Right ventricle myocardium inferior (tissue), 1 donor: ENCODE data around the gene CADPS2. TPM values are rescaled to one million over a fixed set of nuclear protein-coding genes. Genes with fewer than 3 reads are reported as not detected.

Experiments
- ATAC-seq: fragments of 200-7000 bp; cut with Tn5 transposase; one replicate; pipeline ENCODE4 v1.9.1; 2020; ENCODE audit warnings: mild to moderate bottlenecking, moderate library complexity
- DNase-seq: peaks from one replicate; pipeline ENCODE4 v3.0.0; 2021; ENCODE audit errors: missing footprints
- intact Hi-C: fragments of 100-400 bp; cut with DNase I; formaldehyde crosslinking; loops from one replicate; pipeline ENCODE4 v1.11.0; 2022
- total RNA-seq: library from RNA; stranded (reverse); fragmentation: NEBNext Ultra II Directional; extraction: Animal tissue kit (Norgen Biotek cat#: 25700); gene quantifications from one replicate; pipeline ENCODE4 v1.2.1, GENCODE V29; 2021
- donor health status: DM: no; HTN: yes; CAD: no; lungs with severe emphysema.

CADPS2 gene
- total RNA-seq, 1 donor from 2014 or later, result 20.8 TPM

GRCh38 chr7:122384528-122384927, 501.7 kb downstream of the CADPS2 start:
- DNase-seq (no peak), ATAC-seq (no peak)
- intact Hi-C loops, result no loop called here

- intact Hi-C loops, result no loop called here
- ATAC-seq (no peak), DNase-seq (no peak)
Observed at GRCh38 chr7:122383934-122384333, 502.3 kb downstream of the CADPS2 start.

GRCh38 chr7:122380992-122381391, 505.3 kb downstream of the CADPS2 start:
- DNase-seq (no peak), ATAC-seq (no peak)
- intact Hi-C loops, result no loop called here

GRCh38 chr7:122379491-122379890, 506.8 kb downstream of the CADPS2 start:
- intact Hi-C loops, result no loop called here
- DNase-seq (no peak), ATAC-seq (no peak)

GRCh38 chr7:122369756-122370155, 516.5 kb downstream of the CADPS2 start:
- intact Hi-C loops, result no loop called here
- no peak for DNase-seq
- ATAC-seq, result no peak

- intact Hi-C loops, result no loop called here
- DNase-seq (no peak), ATAC-seq (no peak)
Observed at GRCh38 chr7:122364761-122365280, 521.4 kb downstream of the CADPS2 start.

- intact Hi-C loops, result no loop called here
- DNase-seq, result no peak
- no peak for ATAC-seq
Observed at GRCh38 chr7:122363144-122363543, 523.1 kb downstream of the CADPS2 start.

GRCh38 chr7:122362473-122362872, 523.8 kb downstream of the CADPS2 start:
- DNase-seq (no peak), ATAC-seq (no peak)
- intact Hi-C loops, result no loop called here

GRCh38 chr7:122354656-122355055, 531.6 kb downstream of the CADPS2 start:
- no peak for DNase-seq
- ATAC-seq, result no peak
- intact Hi-C loops, result no loop called here

- no peak for DNase-seq
- no peak for ATAC-seq
- intact Hi-C loops, result no loop called here
Observed at GRCh38 chr7:122352454-122352853, 533.8 kb downstream of the CADPS2 start.

- intact Hi-C loops, result no loop called here
- ATAC-seq, result no peak
- DNase-seq, result no peak
Observed at GRCh38 chr7:122350701-122351100, 535.6 kb downstream of the CADPS2 start.

GRCh38 chr7:122344303-122344620, 542.0 kb downstream of the CADPS2 start:
- no peak for ATAC-seq
- DNase-seq, result no peak
- intact Hi-C loops, result no loop called here

GRCh38 chr7:122343601-122344302, 542.5 kb downstream of the CADPS2 start:
- intact Hi-C loops, result no loop called here
- DNase-seq, result no peak
- no peak for ATAC-seq

GRCh38 chr7:122340427-122340826, 545.8 kb downstream of the CADPS2 start:
- DNase-seq (no peak), ATAC-seq (no peak)
- intact Hi-C loops, result no loop called here

GRCh38 chr7:122339145-122339904, 546.9 kb downstream of the CADPS2 start:
- DNase-seq, result no peak
- no peak for ATAC-seq
- intact Hi-C loops, result no loop called here

- no peak for DNase-seq
- intact Hi-C loops, result no loop called here
- ATAC-seq, result no peak
Observed at GRCh38 chr7:122337011-122337410, 549.2 kb downstream of the CADPS2 start.

- no peak for DNase-seq
- no peak for ATAC-seq
- intact Hi-C loops, result no loop called here
Observed at GRCh38 chr7:122329145-122329802, 557.0 kb downstream of the CADPS2 start.

- ATAC-seq (no peak), DNase-seq (no peak)
- intact Hi-C loops, result no loop called here
Observed at GRCh38 chr7:122327969-122328368, 558.3 kb downstream of the CADPS2 start.

GRCh38 chr7:122316467-122317388, 569.5 kb downstream of the CADPS2 start:
- DNase-seq (peak; percentile 57), ATAC-seq (no peak)
- intact Hi-C loops, result no loop called here
